HepG2 (cell line): ENCODE data around the gene BCL2L2. TPM values are rescaled to one million over a fixed set of nuclear protein-coding genes. Genes with fewer than 3 reads are reported as not detected.

ENCODE experiments used
- ARHGAP35 ChIP-seq: sonication (generic); formaldehyde crosslinking; IDR thresholded peaks from 2 replicates; pipeline ENCODE4 v1.9.0; 2022; ENCODE audit warnings: mild to moderate bottlenecking, inconsistent platforms, moderate library complexity, missing genetic modification reagents, borderline replicate concordance
- EZH2 ChIP-seq: conservative IDR thresholded peaks from 2 replicates; pipeline ENCODE4 v1.6.1; 2012; ENCODE audit warnings: mild to moderate bottlenecking, low read depth, low read length, moderate library complexity
- HNRNPH1 ChIP-seq: fragments of 200-400 bp; formaldehyde crosslinking; optimal IDR thresholded peaks from 2 replicates; pipeline ENCODE3; 2017; ENCODE audit warnings: mild to moderate bottlenecking, low read depth, low read length
- HOXA9 ChIP-seq: sonication (generic); formaldehyde crosslinking; IDR thresholded peaks from 2 replicates; pipeline ENCODE4 v1.8.1; 2022; ENCODE audit warnings: missing genetic modification reagents, mild to moderate bottlenecking, moderate library complexity, borderline replicate concordance
- IKZF4 ChIP-seq: sonication (generic); formaldehyde crosslinking; IDR thresholded peaks from 2 replicates; pipeline ENCODE4 v1.5.1; 2020; ENCODE audit warnings: borderline replicate concordance, mild to moderate bottlenecking, low read depth, missing genetic modification reagents; ENCODE audit errors: not compliant biosample characterization
- MEF2D ChIP-seq: sonication (generic); formaldehyde crosslinking; IDR thresholded peaks from 2 replicates; pipeline ENCODE4 v1.5.1; 2020; ENCODE audit warnings: mild to moderate bottlenecking, missing genetic modification reagents
- RNF2 ChIP-seq: fragments of 450-650 bp; conservative IDR thresholded peaks from 2 replicates; pipeline ENCODE4 v1.6.1; 2016; ENCODE audit warnings: low read depth
- ZBTB38 ChIP-seq: sonication (generic); formaldehyde crosslinking; IDR thresholded peaks from 2 replicates; pipeline ENCODE4 v1.5.1; 2020; ENCODE audit warnings: mild to moderate bottlenecking, missing genetic modification reagents
- ZNF10 ChIP-seq: sonication (generic); formaldehyde crosslinking; IDR thresholded peaks from 2 replicates; pipeline ENCODE4 v1.4.0; 2020; ENCODE audit warnings: mild to moderate bottlenecking, low read depth, missing genetic modification reagents, borderline replicate concordance
- ZNF331 ChIP-seq: sonication (generic); formaldehyde crosslinking; IDR thresholded peaks from 2 replicates; pipeline ENCODE4 v1.4.0; 2020; ENCODE audit warnings: missing genetic modification reagents
- ZNF337 ChIP-seq: sonication (generic); formaldehyde crosslinking; IDR thresholded peaks from 2 replicates; pipeline ENCODE4 v1.5.1; 2020; ENCODE audit warnings: missing genetic modification reagents, low read depth, mild to moderate bottlenecking, borderline replicate concordance
- ZNF430 ChIP-seq: sonication (generic); formaldehyde crosslinking; IDR thresholded peaks from 2 replicates; pipeline ENCODE4 v1.9.0; 2021; ENCODE audit warnings: mild to moderate bottlenecking, missing genetic modification reagents
- ZNF709 ChIP-seq: sonication (generic); formaldehyde crosslinking; IDR thresholded peaks from 2 replicates; pipeline ENCODE4 v1.5.0; 2020; ENCODE audit warnings: mild to moderate bottlenecking, missing genetic modification reagents
- polyA plus RNA-seq, 8 experiments: library from polyadenylated mRNA; depleted of rRNA in 3 of 8; stranded (reverse) in 7 of 8; unstranded in 1 of 8; fragments of >200 nt; fragmentation: Illumina TruSeq in 4 of 8; extraction: Trizol in 4 of 8; gene quantifications; 2 replicates each; pipeline versions ENCODE4 v1.2.1 to v1.2.3, GENCODE V29; 2011 to 2016; ENCODE audit warnings: low read depth in 4 of 8, missing spikeins in 1 of 8, mixed read lengths in 1 of 8; ENCODE audit not compliant: insufficient read depth in 1 of 8
- total RNA-seq, 5 experiments: library from RNA; depleted of rRNA; stranded (reverse); fragments of >200 nt; fragmentation: Illumina TruSeq; extraction: Trizol; gene quantifications; 2 replicates each; pipeline ENCODE4 v1.2.3, GENCODE V29; 2016; ENCODE audit warnings: low read depth in 1 of 5
- TF ChIP-seq, protein P1 (sequence below): sonication (generic); formaldehyde crosslinking; IDR thresholded peaks from 2 replicates; pipeline ENCODE4 v1.4.0; 2020; ENCODE audit warnings: mild to moderate bottlenecking, missing genetic modification reagents
- TF ChIP-seq, protein P2 (sequence below): sonication (generic); formaldehyde crosslinking; IDR thresholded peaks from 2 replicates; pipeline ENCODE4 v1.4.0; 2020; ENCODE audit warnings: mild to moderate bottlenecking, missing genetic modification reagents
- TF ChIP-seq, protein P3 (sequence below): sonication (generic); formaldehyde crosslinking; IDR thresholded peaks from 2 replicates; pipeline ENCODE4 v1.4.0; 2020; ENCODE audit warnings: missing genetic modification reagents, low read depth, mild to moderate bottlenecking, borderline replicate concordance
- TF ChIP-seq, protein P4 (sequence below): sonication (generic); formaldehyde crosslinking; IDR thresholded peaks from 2 replicates; pipeline ENCODE4 v1.5.1; 2020; ENCODE audit warnings: missing genetic modification reagents, mild to moderate bottlenecking, borderline replicate concordance
- TF ChIP-seq, protein P5 (sequence below): sonication (generic); formaldehyde crosslinking; IDR thresholded peaks from 2 replicates; pipeline ENCODE4 v1.4.0; 2020; ENCODE audit warnings: missing genetic modification reagents

The BCL2L2 gene
- total and polyA plus RNA-seq, 2 of the 13 experiments (the other 11 are each of a cell fraction or from before 2014, with no cell fraction given), result 28.1 to 49.8 TPM

DNA sequence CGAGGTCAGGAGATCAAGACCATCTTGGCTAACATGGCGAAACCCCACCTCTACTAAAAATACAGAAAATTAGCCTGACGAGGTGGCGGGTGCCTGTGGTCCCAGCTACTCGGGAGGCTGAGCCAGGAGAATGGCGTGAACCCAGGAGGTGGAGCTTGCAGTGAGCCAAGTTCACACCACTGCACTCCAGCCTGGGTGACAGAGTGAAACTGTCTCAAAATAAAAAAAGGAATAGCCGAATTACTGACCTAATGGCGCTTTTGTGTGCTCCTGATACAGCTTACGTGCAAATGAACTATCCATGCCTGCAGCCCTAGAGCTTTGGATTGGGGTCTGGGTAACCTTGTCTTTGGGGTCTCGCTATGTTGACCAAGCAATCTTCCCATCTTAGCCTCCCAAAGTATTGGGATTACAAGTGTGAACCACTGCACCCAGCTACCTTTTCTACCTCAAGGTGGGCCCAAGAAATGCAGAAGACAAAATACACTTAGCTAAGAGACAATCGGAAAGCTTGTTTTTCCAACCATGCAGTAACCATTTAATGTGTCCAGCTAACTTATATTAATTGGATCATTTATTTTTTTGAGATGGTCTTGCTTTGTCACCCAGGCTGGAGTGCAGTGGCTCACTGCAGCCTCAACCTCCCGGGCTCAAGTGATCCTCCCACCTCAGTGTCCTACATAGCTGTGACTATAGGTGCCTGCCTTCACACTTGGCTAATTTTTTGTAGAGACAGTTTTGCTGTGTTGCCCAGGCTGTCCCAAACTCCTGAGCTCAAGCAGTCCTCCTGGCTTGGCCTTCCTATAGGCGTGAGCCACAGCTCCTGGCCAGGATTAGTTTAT lies 20.1 kb downstream of the BCL2L2 start (continued):
- TF ChIP-seq, protein P1, sequence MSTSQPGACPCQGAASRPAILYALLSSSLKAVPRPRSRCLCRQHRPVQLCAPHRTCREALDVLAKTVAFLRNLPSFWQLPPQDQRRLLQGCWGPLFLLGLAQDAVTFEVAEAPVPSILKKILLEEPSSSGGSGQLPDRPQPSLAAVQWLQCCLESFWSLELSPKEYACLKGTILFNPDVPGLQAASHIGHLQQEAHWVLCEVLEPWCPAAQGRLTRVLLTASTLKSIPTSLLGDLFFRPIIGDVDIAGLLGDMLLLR (CRISPR knock-in tag), result no peak
- TF ChIP-seq ARHGAP35 (no peak), RNF2 (no peak), ZNF331 (CRISPR knock-in tag) (0 out of 2 replicates have a peak, but pooled peaks have one; percentile 22), ZNF10 (CRISPR knock-in tag) (no peak), ZNF337 (no peak), MEF2D (0 out of 2 replicates have a peak, but pooled peaks have one; percentile 29), HOXA9 (CRISPR knock-in tag) (no peak), HNRNPH1 (no peak), ZNF709 (CRISPR knock-in tag) (no peak), ZBTB38 (CRISPR knock-in tag) (peak; percentile 66; the same call in 1 of the 2 replicates), ZNF430 (CRISPR knock-in tag) (no peak), IKZF4 (CRISPR knock-in tag) (no peak), EZH2 (no peak)
- TF ChIP-seq, protein P2, sequence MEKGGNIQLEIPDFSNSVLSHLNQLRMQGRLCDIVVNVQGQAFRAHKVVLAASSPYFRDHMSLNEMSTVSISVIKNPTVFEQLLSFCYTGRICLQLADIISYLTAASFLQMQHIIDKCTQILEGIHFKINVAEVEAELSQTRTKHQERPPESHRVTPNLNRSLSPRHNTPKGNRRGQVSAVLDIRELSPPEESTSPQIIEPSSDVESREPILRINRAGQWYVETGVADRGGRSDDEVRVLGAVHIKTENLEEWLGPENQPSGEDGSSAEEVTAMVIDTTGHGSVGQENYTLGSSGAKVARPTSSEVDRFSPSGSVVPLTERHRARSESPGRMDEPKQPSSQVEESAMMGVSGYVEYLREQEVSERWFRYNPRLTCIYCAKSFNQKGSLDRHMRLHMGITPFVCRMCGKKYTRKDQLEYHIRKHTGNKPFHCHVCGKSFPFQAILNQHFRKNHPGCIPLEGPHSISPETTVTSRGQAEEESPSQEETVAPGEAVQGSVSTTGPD, result no peak
- TF ChIP-seq, protein P3, sequence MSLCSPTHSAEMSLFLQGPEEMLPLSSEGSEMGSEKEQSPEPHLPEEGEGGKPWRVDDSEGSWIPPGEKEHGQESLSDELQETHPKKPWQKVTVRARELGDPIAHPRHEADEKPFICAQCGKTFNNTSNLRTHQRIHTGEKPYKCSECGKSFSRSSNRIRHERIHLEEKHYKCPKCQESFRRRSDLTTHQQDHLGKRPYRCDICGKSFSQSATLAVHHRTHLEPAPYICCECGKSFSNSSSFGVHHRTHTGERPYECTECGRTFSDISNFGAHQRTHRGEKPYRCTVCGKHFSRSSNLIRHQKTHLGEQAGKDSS (CRISPR knock-in tag), result no peak
- TF ChIP-seq, protein P4, sequence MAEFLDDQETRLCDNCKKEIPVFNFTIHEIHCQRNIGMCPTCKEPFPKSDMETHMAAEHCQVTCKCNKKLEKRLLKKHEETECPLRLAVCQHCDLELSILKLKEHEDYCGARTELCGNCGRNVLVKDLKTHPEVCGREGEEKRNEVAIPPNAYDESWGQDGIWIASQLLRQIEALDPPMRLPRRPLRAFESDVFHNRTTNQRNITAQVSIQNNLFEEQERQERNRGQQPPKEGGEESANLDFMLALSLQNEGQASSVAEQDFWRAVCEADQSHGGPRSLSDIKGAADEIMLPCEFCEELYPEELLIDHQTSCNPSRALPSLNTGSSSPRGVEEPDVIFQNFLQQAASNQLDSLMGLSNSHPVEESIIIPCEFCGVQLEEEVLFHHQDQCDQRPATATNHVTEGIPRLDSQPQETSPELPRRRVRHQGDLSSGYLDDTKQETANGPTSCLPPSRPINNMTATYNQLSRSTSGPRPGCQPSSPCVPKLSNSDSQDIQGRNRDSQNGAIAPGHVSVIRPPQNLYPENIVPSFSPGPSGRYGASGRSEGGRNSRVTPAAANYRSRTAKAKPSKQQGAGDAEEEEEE, result no peak
- TF ChIP-seq, protein P5, sequence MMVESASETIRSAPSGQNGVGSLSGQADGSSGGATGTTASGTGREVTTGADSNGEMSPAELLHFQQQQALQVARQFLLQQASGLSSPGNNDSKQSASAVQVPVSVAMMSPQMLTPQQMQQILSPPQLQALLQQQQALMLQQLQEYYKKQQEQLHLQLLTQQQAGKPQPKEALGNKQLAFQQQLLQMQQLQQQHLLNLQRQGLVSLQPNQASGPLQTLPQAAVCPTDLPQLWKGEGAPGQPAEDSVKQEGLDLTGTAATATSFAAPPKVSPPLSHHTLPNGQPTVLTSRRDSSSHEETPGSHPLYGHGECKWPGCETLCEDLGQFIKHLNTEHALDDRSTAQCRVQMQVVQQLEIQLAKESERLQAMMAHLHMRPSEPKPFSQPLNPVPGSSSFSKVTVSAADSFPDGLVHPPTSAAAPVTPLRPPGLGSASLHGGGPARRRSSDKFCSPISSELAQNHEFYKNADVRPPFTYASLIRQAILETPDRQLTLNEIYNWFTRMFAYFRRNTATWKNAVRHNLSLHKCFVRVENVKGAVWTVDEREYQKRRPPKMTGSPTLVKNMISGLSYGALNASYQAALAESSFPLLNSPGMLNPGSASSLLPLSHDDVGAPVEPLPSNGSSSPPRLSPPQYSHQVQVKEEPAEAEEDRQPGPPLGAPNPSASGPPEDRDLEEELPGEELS (CRISPR knock-in tag), result 0 out of 2 replicates have a peak, but pooled peaks have one; percentile 18
